Measurements from ENCODE around the gene GDF9.
"Not testable (repeated sequence)": the region's sequence is repeated elsewhere in the genome, so short reads cannot be mapped to it uniquely, and the experiment has no call there.

GDF9 gene

GRCh38 chr5:132871459-132872284, 5.4 kb upstream of the GDF9 start:
- DNase-seq = no peak

- no peak for DNase-seq
Observed at GRCh38 chr5:132870801-132871200, 4.5 kb upstream of the GDF9 start.

- DNase-seq = no peak
Observed at GRCh38 chr5:132868754-132869153, 2.5 kb upstream of the GDF9 start.

- DNase-seq = no peak
Observed at GRCh38 chr5:132867046-132867451, 780 bp upstream of the GDF9 start.

GRCh38 chr5:132865668-132866341, 464 bp downstream of the GDF9 start:
- no peak for DNase-seq

GRCh38 chr5:132860742-132861141, 5.5 kb downstream of the GDF9 start:
- no peak for DNase-seq

GRCh38 chr5:132859889-132860437, 6.3 kb downstream of the GDF9 start:
- DNase-seq = no peak

- DNase-seq = no peak
Observed at GRCh38 chr5:132856011-132856410, 10.3 kb downstream of the GDF9 start.

GRCh38 chr5:132854992-132855391, 11.3 kb downstream of the GDF9 start:
- not testable (repeated sequence) for DNase-seq

- DNase-seq = no peak
Observed at GRCh38 chr5:132854301-132854700, 12.0 kb downstream of the GDF9 start.

- DNase-seq = no peak
Observed at GRCh38 chr5:132853790-132854189, 12.5 kb downstream of the GDF9 start.

- no peak for DNase-seq
Observed at GRCh38 chr5:132853323-132853722, 12.9 kb downstream of the GDF9 start.

- DNase-seq = no peak
Observed at GRCh38 chr5:132850066-132850465, 16.2 kb downstream of the GDF9 start.

- no peak for DNase-seq
Observed at GRCh38 chr5:132849347-132849746, 16.9 kb downstream of the GDF9 start.

GRCh38 chr5:132848270-132848669, 18.0 kb downstream of the GDF9 start:
- no peak for DNase-seq

- DNase-seq = no peak
Observed at GRCh38 chr5:132841305-132841704, 25.0 kb downstream of the GDF9 start.

- no peak for DNase-seq
Observed at GRCh38 chr5:132840896-132841295, 25.4 kb downstream of the GDF9 start.

GRCh38 chr5:132840313-132840712, 26.0 kb downstream of the GDF9 start:
- no peak for DNase-seq

- DNase-seq = no peak
Observed at GRCh38 chr5:132839426-132840301, 26.6 kb downstream of the GDF9 start.

GRCh38 chr5:132838516-132839282, 27.6 kb downstream of the GDF9 start:
- no peak for DNase-seq

- DNase-seq = no peak
Observed at GRCh38 chr5:132837868-132838267, 28.4 kb downstream of the GDF9 start.

GRCh38 chr5:132836852-132837251, 29.4 kb downstream of the GDF9 start:
- no peak for DNase-seq

All from NCI-H82 (cell line).